GM08714 (cell line): ENCODE data around the gene DNPEP.

Experiments used
- H3K4me3 ChIP-seq: fragments of 200-500 bp; sonication (Bioruptor generic); 2 replicates; pipeline ENCODE4 v1.5.1; 2014; ENCODE audit warnings: mild to moderate bottlenecking, low read length, inconsistent platforms
- ZNF274 ChIP-seq: IDR thresholded peaks from 2 replicates; pipeline ENCODE4 v1.6.1; 2012; ENCODE audit warnings: mild to moderate bottlenecking, low read depth, low read length

The DNPEP gene

GRCh38 chr2:219425238-219426067, 37.7 kb upstream of the DNPEP start:
- TF ChIP-seq ZNF274, result no peak
- H3K4me3 ChIP-seq, result no peak overlapping the region

GRCh38 chr2:219423652-219424377, 36.1 kb upstream of the DNPEP start:
- no peak for TF ChIP-seq ZNF274
- no peak overlapping the region for H3K4me3 ChIP-seq

DNA sequence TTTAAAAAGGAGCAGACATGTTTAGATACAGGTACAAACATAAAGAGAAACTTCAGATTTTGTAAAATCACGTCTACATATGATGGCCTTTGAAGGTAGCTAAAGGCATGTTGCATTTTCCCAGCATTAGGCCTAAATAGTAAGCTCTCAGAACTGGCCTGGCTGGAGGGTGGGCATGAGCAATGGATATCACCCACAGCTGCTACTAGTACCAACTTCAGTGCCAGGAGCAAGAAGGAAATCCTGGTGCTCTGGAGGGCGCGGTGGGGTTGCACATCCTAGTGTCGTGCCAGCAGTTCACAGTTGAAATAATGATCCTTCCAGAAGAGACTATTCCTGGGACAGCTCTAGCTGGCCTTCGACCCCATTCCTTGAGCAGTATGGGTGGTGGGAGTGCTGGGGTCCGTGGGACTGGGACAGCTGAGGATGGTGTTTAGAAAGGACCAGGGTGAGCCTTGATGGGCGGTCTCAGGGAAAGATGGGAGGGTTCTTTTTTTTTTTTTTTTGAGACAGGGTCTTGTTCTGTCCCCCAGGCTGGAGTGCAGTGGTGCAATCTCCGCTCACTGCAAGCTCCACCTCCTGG, 35.3 kb upstream of the DNPEP start:
- TF ChIP-seq ZNF274, result no peak
- H3K4me3 ChIP-seq, result no peak overlapping the region

DNA sequence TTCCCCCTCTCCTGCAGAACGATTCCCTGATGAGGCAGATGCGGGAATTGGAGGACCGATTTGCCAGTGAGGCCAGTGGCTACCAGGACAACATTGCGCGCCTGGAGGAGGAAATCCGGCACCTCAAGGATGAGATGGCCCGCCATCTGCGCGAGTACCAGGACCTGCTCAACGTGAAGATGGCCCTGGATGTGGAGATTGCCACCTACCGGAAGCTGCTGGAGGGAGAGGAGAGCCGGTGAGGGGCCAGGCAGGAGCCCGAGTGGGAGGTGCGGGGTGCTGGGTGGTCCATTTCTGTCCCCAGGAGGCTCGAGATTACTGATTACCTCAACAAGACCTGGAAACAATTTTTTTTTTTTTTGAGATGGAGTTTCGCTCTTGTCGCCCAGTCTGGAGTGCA, 33.6 kb upstream of the DNPEP start:
- no peak overlapping the region for H3K4me3 ChIP-seq
- no peak for TF ChIP-seq ZNF274

- TF ChIP-seq ZNF274, result no peak
- no peak overlapping the region for H3K4me3 ChIP-seq
Observed at GRCh38 chr2:219420687-219421086, 33.0 kb upstream of the DNPEP start.

DNA sequence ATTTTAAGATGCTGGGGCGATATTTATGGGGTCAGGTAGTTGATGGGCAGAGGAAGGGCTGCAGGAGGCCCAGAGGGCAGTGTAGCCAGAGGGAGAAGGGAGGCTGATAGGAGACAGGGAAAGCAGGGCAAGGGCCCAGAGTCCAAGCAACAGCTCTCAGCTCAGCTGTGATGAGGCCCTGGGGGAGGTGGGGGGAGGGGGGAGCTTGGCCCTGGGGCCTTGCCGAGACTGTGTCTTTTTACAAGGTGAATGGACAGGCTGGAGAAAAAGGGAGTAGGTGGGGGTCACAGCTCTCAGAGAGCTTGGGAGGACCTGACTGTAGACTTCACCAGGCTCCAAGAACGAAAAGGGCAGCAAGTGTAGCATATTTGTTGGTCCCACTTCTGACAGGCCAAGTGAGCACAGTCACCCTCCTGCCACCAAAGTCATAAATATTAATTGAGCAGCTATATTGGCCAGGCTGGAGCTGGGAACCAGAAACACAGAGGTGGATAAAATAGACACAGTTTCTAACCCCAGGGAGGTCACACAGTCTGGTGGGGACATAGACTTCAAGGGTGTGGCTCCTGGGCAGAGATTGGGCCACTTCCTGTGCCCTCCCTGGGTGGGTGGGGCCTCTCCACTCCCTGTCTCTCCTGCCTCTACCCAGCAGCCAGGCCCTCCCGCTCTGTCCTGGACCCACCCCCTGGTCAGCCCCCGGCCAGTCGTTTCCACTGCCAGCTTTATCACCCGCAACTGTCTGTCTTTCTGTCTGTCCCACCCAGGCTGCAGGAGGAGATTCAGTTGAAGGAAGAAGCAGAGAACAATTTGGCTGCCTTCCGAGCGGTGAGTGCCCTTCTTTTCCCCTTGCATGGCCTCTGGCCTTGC, 31.9 kb upstream of the DNPEP start:
- no peak overlapping the region for H3K4me3 ChIP-seq
- TF ChIP-seq ZNF274, result no peak

DNA sequence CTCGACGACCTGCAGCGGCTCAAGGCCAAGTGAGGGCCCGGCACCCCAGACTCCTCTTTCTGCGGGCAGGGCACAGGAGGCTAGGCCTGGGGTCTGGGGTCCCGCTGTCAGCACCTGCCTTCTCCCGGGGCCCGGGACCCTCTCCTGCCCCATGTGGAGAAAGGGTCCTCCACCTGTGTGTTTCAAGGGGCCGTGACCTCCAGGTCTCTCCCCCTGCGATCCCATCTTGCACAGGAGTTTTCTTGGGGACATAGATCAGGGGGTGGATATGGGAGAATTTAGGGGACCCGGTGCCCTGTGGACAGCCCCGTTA, 31.3 kb upstream of the DNPEP start:
- no peak for TF ChIP-seq ZNF274
- H3K4me3 ChIP-seq, result no peak overlapping the region

- no peak within 1 kb of the TSS for H3K4me3 ChIP-seq
- TF ChIP-seq ZNF274, result no peak
Observed at GRCh38 chr2:219418155-219419011, 30.7 kb upstream of the DNPEP start, which contains the start of gene DES. Gene DES, plus strand, starts transcription at chr2:219418377. Its CDS starts 86 bp downstream, at chr2:219418463.

- TF ChIP-seq ZNF274, result no peak
- H3K4me3 ChIP-seq, result no peak overlapping the region
Observed at GRCh38 chr2:219417374-219417773, 29.7 kb upstream of the DNPEP start.

- TF ChIP-seq ZNF274, result no peak
- no peak overlapping the region for H3K4me3 ChIP-seq
Observed at GRCh38 chr2:219416938-219417337, 29.2 kb upstream of the DNPEP start.

GRCh38 chr2:219416235-219416602, 28.5 kb upstream of the DNPEP start:
- no peak for TF ChIP-seq ZNF274
- no peak overlapping the region for H3K4me3 ChIP-seq

DNA sequence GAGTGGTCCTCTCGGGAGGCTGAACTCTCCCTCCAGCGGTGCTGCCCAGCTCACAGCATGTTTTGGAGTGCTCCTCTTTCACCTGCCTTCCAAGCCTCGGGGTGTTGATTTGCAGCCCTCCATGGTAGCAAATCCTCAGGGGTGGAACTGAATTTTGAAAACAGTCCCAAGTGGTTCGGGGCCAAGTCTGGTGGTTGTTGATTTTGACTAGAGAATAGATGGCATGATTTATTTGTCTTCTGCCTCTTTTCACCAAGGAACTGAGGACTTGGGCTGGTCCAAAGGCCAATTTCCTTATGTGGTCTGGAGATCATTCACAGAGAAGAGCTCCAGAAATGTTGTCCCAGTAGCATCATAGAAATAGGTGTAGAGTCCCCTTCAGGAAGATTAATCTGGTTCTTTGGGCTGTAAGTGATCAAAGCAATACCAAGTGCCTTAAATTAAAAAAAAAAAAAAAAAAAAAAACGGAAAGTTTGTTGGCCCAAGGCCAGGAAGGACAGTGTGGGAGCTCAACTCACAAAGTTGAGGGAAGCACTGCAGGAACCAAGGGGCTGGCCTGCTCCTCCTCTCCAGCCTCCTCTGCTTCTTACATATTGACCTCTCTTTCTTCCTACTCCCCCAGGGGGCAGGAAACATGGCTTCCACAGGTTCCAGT, 28.0 kb upstream of the DNPEP start:
- no peak overlapping the region for H3K4me3 ChIP-seq
- no peak for TF ChIP-seq ZNF274

- no peak for TF ChIP-seq ZNF274
Observed at GRCh38 chr2:219414857-219415256, 27.1 kb upstream of the DNPEP start.

More at GRCh38 chr2:219414857-219415256, 27.1 kb upstream of the DNPEP start:
- H3K4me3 ChIP-seq, result no peak overlapping the region
